Neutrophil (primary cell): ENCODE data around the gene HERC3.
"Not testable (repeated sequence)": the region's sequence is repeated elsewhere in the genome, so short reads cannot be mapped to it uniquely, and the experiment has no call there.

Experiments
- H3K27ac ChIP-seq: fragments of 200-600 bp; sonication (generic); 2 replicates; pipeline ENCODE4 v1.5.1; 2016; ENCODE audit warnings: mild to moderate bottlenecking, moderate library complexity
- H3K27me3 ChIP-seq: fragments of 200-600 bp; sonication (generic); 2 replicates; pipeline ENCODE4 v1.6.0; 2016; ENCODE audit warnings: mild to moderate bottlenecking
- H3K36me3 ChIP-seq: fragments of 200-600 bp; sonication (generic); 2 replicates; pipeline ENCODE4 v1.5.1; 2017
- H3K4me1 ChIP-seq, 2 experiments: fragments of 200-600 bp in 1 of 2; sonication (generic) in 1 of 2; 1 replicate in 1 of 2; 2 replicates in 1 of 2; pipeline versions ENCODE4 v1.5.1 to v1.6.1; 2013 to 2016; ENCODE audit warnings: low read depth in 1 of 2, low read length in 1 of 2, mild to moderate bottlenecking in 1 of 2, moderate library complexity in 1 of 2; ENCODE audit not compliant: control insufficient read depth in 1 of 2, insufficient read depth in 1 of 2
- H3K4me3 ChIP-seq, 2 experiments: fragments of 200-600 bp in 1 of 2; sonication (generic) in 1 of 2; 1 replicate in 1 of 2; 2 replicates in 1 of 2; pipeline ENCODE4 v1.5.1; 2013 to 2016; ENCODE audit warnings: low read depth in 1 of 2, low read length in 1 of 2, mild to moderate bottlenecking in 1 of 2, moderate library complexity in 1 of 2
- H3K9me3 ChIP-seq: fragments of 200-600 bp; sonication (generic); 2 replicates; pipeline ENCODE4 v1.5.1; 2016
- CTCF ChIP-seq: fragments of 200-600 bp; sonication (generic); IDR thresholded peaks from 2 replicates; pipeline ENCODE4 v1.5.1; 2016; ENCODE audit warnings: antibody characterized with exemption

HERC3 gene

GRCh38 chr4:88609387-88609786, 17.1 kb downstream of the HERC3 start:
- H3K27me3 ChIP-seq: no peaks in the 10 kb centered on the region
- H3K27ac ChIP-seq: peak overlapping the region; percentile 57
- peaks cover 29 to 35% of the 10 kb centered on the region in 2 experiments for H3K4me1 ChIP-seq
- no peaks in the 10 kb centered on the region for H3K9me3 ChIP-seq
- peaks cover 54% of the 10 kb centered on the region for H3K36me3 ChIP-seq
- no peak overlapping the region for H3K4me3 ChIP-seq
- no peak for TF ChIP-seq CTCF

- peaks cover 53% of the 10 kb centered on the region for H3K36me3 ChIP-seq
- H3K9me3 ChIP-seq, H3K27me3 ChIP-seq, H3K4me3 ChIP-seq: not testable (repeated sequence)
- peak overlapping the region; percentile 57 for H3K27ac ChIP-seq
- peaks cover 29 to 35% of the 10 kb centered on the region in 2 experiments for H3K4me1 ChIP-seq
Measured at GRCh38 chr4:88609794-88610193, 17.5 kb downstream of the HERC3 start.

- H3K27me3 ChIP-seq: no peaks in the 10 kb centered on the region
- H3K27ac ChIP-seq: no peak overlapping the region
- H3K4me3 ChIP-seq: no peak overlapping the region
- no peak for TF ChIP-seq CTCF
- peaks cover 27% of the 10 kb centered on the region in 2 experiments for H3K4me1 ChIP-seq
- peaks cover 53% of the 10 kb centered on the region for H3K36me3 ChIP-seq
- H3K9me3 ChIP-seq: no peaks in the 10 kb centered on the region
Measured at GRCh38 chr4:88610771-88611170, 18.5 kb downstream of the HERC3 start.

GRCh38 chr4:88613417-88613875, 21.2 kb downstream of the HERC3 start:
- no peak overlapping the region for H3K4me3 ChIP-seq
- no peaks in the 10 kb centered on the region for H3K27me3 ChIP-seq
- TF ChIP-seq CTCF: no peak
- H3K4me1 ChIP-seq: peaks cover 25% of the 10 kb centered on the region in 2 experiments
- H3K27ac ChIP-seq: peak overlapping the region; percentile 59
- H3K36me3 ChIP-seq: peaks cover 33% of the 10 kb centered on the region
- no peaks in the 10 kb centered on the region for H3K9me3 ChIP-seq

- no peaks in the 10 kb centered on the region for H3K9me3 ChIP-seq
Measured at GRCh38 chr4:88614058-88614457, 21.8 kb downstream of the HERC3 start.

More at GRCh38 chr4:88614058-88614457, 21.8 kb downstream of the HERC3 start:
- H3K4me1 ChIP-seq: peaks cover 20 to 21% of the 10 kb centered on the region in 2 experiments
- TF ChIP-seq CTCF: no peak
- no peak overlapping the region for H3K4me3 ChIP-seq
- peaks cover 28% of the 10 kb centered on the region for H3K36me3 ChIP-seq
- no peak overlapping the region for H3K27ac ChIP-seq
- no peaks in the 10 kb centered on the region for H3K27me3 ChIP-seq
